AG09319 (cell line): Measurements from ENCODE around the gene CCDC187.
A peak's percentile ranks its signal among the peaks of the same experiment; 100 is the strongest.
"Not testable (repeated sequence)": the region's sequence is repeated elsewhere in the genome, so short reads cannot be mapped to it uniquely, and the experiment has no call there.

Experiments used
- DNase-seq: peaks from one replicate; pipeline ENCODE4 v3.0.0-alpha.2; 2010; ENCODE audit warnings: low read depth; ENCODE audit errors: extremely low read depth
- CTCF ChIP-seq: IDR thresholded peaks from 2 replicates; pipeline ENCODE4 v1.5.1; 2011; ENCODE audit warnings: low read depth, mild to moderate bottlenecking, inconsistent platforms, low read length, moderate library complexity

Gene CCDC187

GRCh38 chr9:136273921-136274785, 29.7 kb downstream of the CCDC187 start:
- TF ChIP-seq CTCF: no peak
- no peak for DNase-seq

- no peak for DNase-seq
- no peak for TF ChIP-seq CTCF
These were observed 30.5 kb downstream of the CCDC187 start for GRCh38 chr9:136273244-136273865.

- DNase-seq: no peak
- TF ChIP-seq CTCF: no peak
These were observed 33.7 kb downstream of the CCDC187 start for GRCh38 chr9:136270173-136270705.

GRCh38 chr9:136268735-136269134, 35.2 kb downstream of the CCDC187 start:
- no peak for DNase-seq
- no peak for TF ChIP-seq CTCF

- DNase-seq: no peak
- TF ChIP-seq CTCF: no peak
These were observed 35.6 kb downstream of the CCDC187 start for GRCh38 chr9:136268318-136268717.

GRCh38 chr9:136267261-136268111, 36.4 kb downstream of the CCDC187 start:
- TF ChIP-seq CTCF: peak; percentile 43
- DNase-seq: peak; percentile 54

- not testable (repeated sequence) for DNase-seq
These were observed 37.3 kb downstream of the CCDC187 start for GRCh38 chr9:136266641-136267040.
